GM21825 (cell line): ENCODE measurements around the gene BCL2L1.

Source experiments
- ATAC-seq: cut with Tn5 transposase; IDR thresholded peaks from one replicate; pipeline ENCODE4 v1.9.1; 2021; ENCODE audit warnings: mild to moderate bottlenecking, moderate library complexity; ENCODE audit not compliant: unreplicated experiment

Gene BCL2L1

GRCh38 chr20:31731321-31731717 is 8.7 kb upstream of the BCL2L1 start:
- ATAC-seq: no peak

GRCh38 chr20:31723319-31724078 is 831 bp upstream of the BCL2L1 start:
- ATAC-seq: peak; percentile 81

- ATAC-seq: no peak
These were observed 326 bp upstream of the BCL2L1 start for GRCh38 chr20:31723069-31723318.

GRCh38 chr20:31721408-31722256 is 1.0 kb downstream of the BCL2L1 start:
- ATAC-seq: no peak

- ATAC-seq: no peak
These were observed 1.9 kb downstream of the BCL2L1 start for GRCh38 chr20:31720486-31721407.

GRCh38 chr20:31719644-31720485 is 2.8 kb downstream of the BCL2L1 start:
- no peak for ATAC-seq

- ATAC-seq: no peak
These were observed 3.6 kb downstream of the BCL2L1 start for GRCh38 chr20:31718952-31719643.

- ATAC-seq: no peak
These were observed 5.0 kb downstream of the BCL2L1 start for GRCh38 chr20:31717478-31718201.

GRCh38 chr20:31716818-31717477 is 5.7 kb downstream of the BCL2L1 start:
- ATAC-seq: no peak

- no peak for ATAC-seq
These were observed 6.3 kb downstream of the BCL2L1 start for GRCh38 chr20:31716351-31716750.

GRCh38 chr20:31715766-31716165 is 6.9 kb downstream of the BCL2L1 start:
- no peak for ATAC-seq

GRCh38 chr20:31713312-31714273 is 9.1 kb downstream of the BCL2L1 start:
- ATAC-seq: no peak

GRCh38 chr20:31712564-31713311 is 9.9 kb downstream of the BCL2L1 start:
- no peak for ATAC-seq

GRCh38 chr20:31712112-31712553 is 10.5 kb downstream of the BCL2L1 start:
- ATAC-seq: no peak

- no peak for ATAC-seq
These were observed 11.2 kb downstream of the BCL2L1 start for GRCh38 chr20:31711179-31712111.
